OCI-M2 (cell line): ENCODE results near the gene PUS1.
"Not testable (repeated sequence)": the region's sequence is repeated elsewhere in the genome, so short reads cannot be mapped to it uniquely, and the experiment has no call there.

Source experiments
- DNase-seq: peaks from one replicate; lab custom pipeline; 2025; ENCODE audit not compliant: unreplicated experiment; lab: John Stamatoyannopoulos, UW

PUS1 gene

DNA sequence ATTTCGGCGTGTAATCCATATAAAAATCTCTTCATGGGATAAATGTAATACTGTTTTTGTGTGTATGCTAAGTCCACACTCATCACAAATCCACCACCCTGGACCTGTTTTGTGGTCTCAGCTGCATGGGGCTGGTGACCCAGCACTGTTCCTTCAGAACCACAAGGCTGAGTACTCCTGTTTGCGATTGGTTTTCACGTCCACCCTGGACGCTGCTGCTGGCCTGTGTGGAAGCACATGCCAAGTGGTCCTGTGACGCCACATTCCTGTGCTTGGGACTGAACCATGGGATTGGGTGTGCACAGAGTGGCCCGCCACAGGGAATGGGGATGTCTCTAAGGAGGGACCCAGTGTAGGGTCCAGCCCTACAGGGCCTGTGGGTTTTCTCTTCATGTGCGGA, 4.3 kb downstream of the PUS1 start:
- no peak for DNase-seq

DNA sequence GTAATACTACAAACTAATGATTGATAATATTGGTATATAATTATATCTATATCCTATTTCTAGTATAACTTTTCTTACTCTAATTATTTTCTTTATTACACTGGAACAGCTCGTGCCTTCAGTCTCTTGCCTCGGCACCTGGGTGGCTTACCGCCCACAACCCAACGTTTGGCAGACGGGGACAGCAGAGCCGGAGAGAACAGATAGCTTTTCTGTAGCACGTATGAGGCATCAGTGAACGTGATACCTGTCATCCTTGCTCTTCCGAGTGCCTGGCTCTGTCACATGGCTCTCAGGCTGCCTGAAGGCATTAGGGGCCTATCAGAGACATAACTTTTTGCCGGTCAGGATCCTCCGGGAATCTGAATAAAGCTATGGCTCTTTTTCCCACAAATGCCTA, 5.5 kb downstream of the PUS1 start:
- no peak for DNase-seq

DNA sequence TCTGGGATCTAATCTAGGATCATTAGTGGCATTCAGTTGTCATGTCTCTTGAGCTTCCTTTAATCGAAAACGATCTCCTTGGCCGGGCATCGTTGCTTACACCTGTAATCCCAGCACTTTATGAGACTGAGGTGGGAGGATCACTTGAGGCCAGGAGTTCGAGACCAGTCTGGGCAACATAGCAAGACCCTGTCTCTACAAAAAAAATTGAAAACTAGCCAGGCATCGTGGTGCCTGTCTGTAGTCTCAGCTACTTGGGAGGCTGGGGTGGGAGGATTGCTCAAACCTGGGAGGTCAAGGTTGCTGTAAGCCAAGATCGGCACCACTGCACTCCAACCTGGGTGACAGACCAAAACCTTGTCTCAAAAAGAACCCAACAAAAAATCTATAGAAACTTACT, 9.0 kb downstream of the PUS1 start:
- DNase-seq: no peak

DNA sequence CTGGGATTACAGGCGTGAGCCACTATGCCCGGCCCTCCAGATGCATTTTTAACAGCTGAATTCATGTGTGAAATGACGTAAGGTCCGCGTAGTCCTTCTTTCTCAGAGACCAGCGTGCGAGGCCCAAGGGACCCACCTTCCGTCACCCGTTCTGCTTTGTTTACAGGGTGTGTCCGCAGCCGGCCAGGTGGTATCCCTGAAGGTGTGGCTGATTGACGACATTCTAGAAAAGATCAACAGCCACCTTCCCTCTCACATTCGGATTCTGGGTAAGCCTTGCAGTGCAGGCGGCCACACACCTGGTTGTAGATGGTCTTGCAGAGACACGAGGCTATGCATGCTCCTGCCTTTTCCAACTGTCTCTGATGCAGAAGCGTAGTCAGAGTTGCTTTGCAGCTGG, 9.9 kb downstream of the PUS1 start:
- DNase-seq: no peak

DNA sequence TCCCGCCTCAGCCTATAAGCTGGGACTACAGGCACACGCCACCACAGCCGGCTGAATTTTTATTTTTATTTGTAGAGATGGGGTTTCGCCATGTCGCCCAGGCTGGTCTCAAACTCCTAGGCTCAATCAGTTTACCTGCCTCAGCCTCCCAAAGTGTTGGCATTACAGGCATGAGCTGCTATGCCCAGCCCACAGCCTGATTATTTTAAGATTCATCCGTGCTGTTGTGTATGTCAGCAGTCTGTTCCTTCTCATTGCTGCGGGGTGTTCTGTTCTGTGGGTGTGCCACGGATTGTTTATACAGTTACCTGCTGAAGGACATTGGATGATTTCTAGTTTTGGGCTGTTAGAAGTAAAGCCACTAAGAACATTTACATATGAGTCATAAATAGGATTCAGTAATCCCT, 11.1 kb downstream of the PUS1 start:
- DNase-seq: no peak

DNA sequence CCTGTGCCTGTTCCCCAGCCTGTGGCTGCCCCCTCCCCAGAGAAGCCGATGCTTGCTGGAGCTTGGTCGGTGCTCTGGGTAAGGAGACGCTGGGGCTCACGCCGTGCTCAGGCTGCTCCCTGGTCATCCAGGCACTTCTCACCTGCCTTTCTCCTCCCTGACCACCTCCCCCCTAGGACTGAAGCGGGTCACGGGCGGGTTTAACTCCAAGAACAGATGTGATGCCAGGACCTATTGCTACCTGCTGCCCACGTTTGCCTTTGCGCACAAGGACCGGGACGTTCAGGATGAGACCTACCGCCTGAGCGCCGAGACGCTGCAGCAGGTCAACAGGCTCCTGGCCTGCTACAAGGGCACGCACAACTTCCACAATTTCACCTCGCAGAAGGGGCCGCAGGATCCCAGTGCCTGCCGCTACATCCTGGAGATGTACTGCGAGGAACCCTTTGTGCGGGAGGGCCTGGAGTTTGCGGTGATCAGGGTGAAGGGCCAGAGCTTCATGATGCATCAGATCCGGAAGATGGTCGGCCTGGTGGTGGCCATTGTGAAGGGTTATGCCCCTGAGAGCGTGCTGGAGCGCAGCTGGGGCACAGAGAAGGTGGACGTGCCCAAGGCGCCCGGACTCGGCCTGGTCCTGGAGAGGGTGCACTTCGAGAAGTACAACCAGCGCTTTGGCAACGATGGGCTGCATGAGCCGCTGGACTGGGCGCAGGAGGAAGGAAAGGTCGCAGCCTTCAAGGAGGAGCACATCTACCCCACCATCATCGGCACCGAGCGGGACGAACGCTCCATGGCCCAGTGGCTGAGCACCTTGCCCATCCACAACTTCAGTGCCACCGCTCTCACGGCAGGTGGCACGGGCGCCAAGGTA, 12.3 kb downstream of the PUS1 start:
- no peak for DNase-seq

DNA sequence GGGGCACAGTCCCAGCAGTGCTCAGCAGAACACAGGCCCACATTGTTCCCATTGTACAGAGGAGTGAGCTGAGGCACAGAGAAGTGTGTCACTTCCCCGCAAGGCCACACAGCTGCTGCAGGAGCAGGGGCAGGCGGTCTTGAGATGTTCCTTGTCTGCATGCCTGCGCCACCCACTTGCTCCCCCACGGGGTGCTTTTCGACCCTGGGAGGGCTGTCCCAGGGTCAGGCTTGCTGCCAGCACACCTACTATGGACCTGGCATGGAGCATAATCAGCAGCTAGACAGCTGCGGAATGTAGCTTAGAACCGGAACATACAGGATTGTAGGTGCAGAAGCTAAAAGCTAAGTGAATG, 12.9 kb downstream of the PUS1 start:
- no peak for DNase-seq

DNA sequence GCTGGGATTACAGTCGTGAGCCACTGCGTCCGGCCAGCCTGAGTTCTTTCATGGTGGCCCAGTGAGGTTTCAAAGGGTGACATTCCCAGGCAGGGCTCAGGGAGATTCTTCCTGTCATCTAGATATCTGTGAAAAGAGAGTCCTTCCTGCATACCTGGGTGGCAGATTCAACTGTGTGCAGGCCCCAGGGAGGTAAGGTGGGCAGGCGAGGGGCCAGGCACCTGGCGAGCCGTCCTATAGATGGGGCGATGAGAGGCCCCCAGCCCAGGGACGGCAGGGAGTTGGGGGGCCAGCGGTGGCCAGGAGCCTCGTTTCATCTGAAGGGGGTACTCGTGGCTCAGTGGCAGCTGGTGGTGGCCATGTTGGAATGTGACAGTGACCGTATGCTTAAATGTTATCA, 13.6 kb downstream of the PUS1 start:
- DNase-seq: no peak

DNA sequence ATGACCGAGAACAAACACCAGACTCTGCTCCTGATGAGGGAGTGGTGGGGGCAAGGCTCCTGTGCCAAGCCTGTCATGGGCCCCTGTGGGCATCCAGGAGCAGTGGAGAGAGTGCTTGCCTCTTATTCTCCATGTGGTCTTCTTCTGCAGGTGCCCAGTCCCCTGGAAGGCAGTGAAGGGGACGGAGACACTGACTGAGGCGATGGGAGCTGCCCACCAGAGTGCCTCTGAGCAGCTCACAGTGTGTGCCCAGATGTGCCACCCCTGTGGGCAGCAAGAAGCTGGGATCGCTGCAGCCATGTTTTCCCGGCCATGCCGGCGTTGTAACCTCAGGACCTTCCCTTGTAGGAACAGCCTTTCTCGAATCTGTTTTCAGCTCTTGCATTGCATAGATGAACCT, 14.3 kb downstream of the PUS1 start:
- DNase-seq: no peak

DNA sequence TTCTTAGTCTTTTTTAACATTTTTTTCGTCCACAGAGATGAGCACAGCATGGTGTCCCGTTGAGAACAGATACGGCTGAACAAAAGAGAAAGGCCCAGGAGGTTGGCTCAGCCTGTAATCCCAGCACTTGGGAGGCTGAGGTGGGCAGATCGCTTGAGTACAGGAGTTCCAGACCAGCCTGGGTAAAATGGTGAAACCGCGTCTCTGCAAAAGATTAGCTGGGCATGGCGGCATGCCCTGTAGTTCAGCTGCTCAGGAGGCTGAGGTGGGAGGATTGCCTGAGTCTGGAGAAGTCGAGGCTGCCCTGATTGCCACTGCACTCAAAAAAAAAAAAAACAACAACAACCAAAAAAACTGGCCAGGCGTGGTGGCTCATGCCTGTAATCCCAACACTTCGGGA, 14.8 kb downstream of the PUS1 start:
- no peak for DNase-seq

DNA sequence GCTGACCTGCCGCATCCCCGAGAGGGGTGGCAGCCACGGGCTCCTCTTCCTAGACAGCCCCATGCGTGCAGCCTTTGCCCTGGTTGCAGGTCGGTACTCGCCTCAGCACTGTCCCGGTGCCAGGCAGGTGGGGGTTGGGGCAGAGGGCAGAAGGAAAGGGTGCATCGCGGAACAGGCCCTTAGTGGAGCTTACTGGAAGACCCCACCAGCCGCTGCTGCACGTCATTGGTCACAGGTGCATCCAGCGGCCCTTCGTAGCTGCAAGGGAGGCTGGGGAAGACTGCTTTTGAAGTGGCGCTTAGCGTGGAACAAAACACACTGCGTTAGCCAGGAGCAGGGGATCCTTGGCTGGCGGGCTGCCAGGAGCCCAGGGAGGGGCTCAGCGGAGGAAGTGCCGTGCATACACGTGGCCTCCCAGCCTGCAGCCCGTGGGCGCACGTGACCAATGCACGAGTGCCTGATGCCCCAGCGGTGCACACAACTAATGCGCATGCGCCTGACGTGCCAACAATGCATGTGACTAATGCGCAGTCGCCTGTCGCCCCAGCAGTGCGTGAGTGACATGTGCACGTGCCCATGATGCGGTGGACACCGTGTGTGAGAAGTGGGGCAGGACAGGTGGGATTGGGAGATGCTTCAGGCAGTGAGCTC, 15.7 kb downstream of the PUS1 start:
- no peak for DNase-seq

DNA sequence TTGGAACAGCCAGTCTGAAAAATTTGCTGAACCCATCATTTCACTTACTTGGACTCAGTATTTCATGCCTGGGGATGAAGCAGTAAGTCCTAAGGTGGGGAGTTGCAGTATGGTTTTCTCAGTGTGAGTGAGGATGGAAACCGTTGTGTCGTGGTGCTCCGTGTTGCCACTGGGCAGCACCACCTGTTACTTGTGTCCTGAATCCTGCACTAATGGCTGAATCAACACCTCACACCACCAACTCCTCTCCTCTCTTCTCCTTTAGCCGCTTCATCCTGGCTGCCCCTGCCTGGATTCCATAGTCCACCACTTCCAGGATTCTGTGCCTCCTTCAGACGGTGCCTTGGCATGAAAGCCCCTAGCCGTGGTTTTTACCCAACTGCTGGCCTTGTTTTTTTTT, 17.7 kb downstream of the PUS1 start:
- no peak for DNase-seq

DNA sequence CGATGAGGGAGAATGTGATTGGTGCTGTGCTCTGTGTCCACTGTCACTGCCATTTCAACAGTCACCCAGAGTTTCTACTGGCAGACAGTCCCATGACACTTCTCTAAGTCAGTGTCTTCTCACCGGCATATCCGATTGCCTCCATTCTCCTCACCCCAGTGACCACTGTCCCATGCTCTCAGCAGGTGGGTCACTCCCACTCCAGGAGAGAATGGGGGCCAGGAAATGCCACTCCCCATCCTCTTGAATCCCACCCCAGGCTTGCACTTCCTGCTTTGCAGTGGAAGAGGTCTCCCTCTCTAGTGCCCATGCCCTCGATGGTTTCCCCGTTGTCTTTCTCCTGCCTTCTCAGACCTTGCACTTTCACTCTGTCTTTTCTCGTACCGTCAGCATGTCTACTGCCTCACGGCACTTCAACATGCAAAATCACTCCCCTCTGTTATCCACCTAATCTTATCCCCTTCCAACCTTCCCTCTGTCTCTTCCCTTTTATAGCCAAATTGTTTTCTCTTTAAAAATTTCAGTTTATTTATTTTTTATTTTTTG, 18.5 kb downstream of the PUS1 start:
- DNase-seq: no peak

DNA sequence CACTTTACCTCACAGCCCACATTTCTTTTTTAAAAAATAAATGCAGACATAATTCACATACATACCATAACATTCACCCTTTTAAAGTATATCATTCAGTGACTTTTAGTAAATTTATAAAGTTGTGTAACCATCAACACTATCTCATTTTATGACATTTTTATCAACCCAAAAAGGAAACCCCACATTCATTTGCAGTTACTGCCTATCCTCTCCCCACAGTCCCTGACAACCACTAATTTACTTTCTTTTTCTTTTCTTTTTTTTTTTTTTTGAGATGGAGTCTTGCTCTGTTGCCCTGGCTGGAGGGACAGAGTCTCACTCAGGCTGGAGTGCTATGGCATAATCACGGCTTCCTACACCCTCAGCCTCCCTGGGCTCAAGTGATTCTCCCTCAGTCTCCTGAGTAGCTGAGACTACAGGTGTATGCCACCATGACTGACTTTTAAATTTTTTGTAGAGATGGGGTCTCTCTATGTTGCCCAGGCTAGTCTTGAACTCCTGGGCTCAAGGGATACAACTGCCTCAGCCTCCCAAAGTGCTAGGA, 19.2 kb downstream of the PUS1 start:
- no peak for DNase-seq

DNA sequence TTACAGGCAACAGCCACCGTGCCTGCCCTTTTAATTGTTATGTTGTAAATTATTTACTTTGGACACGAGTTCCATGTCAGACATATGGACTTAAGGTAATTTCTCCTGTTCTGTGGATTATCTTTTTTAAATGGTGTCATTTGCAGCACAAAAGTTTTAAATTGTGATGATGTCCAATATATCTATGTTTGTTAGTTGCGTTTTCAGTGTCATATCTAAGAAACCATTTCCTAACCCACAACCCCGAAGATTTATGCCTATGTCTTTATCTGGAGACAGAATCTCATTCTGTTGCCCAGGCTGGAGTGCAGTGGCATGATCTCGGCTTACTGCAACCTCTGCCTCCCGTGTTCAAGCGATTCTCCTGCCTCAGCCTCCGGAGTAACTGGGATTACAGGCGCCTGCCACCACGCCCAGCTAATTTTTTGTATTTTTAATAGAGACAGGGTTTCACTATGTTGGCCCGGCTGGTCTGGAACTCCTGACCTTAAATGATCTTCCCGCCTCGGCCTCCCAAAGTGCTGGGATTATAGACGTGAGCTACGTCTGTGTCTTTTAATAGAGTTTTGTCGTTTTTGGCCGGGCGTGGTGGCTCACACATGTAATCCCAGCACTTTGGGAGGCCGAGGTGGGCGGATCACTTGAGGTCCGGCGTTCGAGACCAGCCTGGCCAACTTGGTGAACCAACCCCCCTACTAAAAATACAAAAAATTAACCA, 19.8 kb downstream of the PUS1 start:
- DNase-seq: not testable (repeated sequence)

DNA sequence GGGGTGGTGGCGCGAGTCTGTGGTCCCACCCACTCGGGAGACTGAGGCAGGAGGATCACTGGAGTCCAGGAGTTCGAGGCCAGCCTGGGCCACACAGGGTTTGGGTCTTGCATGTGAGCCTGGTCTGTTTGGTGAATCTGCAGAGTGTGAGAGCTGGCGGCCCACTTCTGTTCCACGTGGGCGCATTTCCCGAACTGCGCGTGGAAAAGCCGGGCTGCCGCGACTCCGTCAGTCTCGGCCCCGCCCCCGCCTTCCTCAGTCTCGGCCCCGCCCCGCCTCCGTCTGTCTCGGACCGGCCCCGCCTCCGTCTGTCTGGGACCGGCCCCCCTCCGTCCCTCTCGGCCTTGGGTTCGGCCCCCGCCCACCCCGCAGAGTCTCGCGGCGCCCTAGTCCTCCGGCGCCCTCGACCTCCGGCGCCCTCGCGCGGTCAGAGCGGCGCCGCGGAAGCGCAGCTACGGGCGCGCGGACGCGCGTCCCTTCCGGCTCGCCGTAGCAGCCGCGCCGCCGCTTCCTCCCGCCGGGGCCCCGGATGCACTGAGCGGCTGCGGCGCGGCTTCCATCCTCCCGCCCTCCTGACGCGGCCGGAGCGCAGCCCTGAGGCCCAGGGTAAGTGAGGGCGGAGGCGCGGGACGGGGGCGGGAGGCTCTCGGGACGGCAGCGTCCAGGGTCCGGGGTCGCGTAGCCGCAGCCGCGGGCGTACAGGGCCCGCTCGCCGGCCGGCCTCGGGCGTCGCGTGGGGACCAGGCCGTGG, 20.5 kb downstream of the PUS1 start, which contains the start of gene EP400:
Gene EP400 (plus strand): TSS at position 512 of the 751 bp plus-strand sequence. CDS start 10,678 bp downstream, outside the sequence.
- no peak for DNase-seq

DNA sequence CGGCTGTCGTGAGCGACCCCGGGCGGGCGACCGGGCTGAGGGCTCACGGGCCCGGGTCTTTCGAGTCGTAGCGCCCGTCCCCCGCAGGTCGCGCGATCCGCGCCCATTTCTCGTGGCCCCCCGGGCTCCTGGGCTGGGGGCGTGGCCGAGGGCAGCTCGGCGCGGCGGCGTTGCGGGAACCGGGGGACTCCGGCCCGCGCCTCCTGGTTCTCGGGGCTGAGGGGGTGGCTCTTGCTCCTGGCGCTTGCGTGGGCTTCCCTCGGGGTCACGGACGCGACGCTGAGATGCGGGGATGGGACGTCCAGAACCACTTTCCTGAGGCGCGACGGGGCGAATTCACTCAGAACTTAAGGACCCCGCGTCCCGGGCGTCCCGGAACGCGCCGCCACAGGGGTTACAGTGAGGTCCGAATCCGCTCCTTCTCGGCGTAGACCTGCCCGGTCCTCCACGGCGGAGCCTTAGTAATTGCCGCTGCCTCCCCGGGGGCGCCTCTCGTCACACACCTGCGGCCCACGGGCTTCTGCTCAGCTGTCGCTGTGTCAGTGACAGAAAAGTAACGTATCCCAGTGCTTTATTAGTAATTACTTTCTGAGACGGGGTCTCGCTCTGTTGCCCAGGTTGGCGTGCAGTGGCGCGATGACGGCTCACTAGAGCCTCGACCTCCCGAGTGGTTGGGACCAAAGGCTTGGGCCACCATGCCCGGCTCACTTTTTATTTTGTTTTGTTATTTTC, 21.3 kb downstream of the PUS1 start:
- no peak for DNase-seq

DNA sequence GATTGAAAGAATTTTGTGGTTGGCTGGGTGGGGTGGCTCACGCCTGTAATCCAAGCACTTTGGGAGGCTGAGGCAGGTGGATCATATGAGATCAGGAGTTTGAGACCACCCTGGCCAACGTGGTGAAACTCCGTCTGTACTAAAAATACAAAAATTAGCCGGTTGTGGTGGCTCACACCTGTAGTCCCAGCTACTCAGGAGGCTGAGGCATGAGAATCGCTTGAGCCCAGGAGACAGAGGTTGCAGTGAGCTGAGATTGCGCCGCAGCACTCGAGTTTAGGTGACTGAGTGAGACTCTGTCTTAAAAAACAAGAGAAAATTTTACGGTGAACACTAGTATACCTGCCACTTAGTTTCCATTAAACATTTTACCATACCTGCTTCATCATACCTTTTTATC, 24.7 kb downstream of the PUS1 start:
- DNase-seq: not testable (repeated sequence)

DNA sequence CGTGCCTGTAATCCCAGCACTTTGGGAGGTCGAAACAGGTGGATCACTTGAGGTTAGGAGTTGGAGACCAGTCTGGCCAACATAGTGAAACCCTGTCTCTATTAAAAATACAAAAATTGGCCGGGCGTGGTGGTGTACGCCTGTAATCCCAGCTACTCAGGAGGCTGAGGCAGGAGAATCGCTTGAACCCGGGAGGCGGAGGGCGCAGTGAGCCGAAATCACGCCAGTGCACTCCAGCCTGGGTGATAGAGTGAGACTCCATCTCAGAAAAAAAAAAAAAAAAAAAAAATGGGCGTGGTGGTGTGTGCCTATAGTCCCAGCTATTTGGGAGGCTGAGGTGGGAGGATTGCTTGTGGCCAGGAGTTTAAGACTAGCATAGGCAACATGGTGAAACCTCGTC, 25.4 kb downstream of the PUS1 start:
- DNase-seq: not testable (repeated sequence)

DNA sequence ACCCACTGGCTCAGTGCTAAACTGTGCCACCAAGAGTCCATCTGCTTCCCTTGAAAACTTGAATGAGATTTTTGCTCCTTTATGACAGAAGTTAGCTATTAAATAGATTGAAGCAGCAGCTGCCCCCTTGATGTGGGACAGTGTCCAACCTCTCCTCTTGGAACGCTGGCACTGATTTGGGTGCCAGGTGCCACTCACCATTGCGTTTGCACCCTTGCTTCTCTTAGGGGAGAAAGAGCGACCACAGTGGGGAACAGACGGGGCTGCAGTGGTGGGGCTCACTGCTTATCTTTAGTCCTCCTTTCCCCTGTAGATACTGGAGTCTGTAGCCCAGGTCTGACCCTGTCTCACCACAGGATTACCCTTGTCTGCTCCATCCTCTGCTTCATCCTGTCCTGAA, 30.0 kb downstream of the PUS1 start:
- no peak for DNase-seq
